Ishikawa (cell line): ENCODE results near the gene WDHD1.

Experiments
- CEBPB ChIP-seq: IDR thresholded peaks from 2 replicates; pipeline ENCODE4 v1.6.1; 2012
- CREB1 ChIP-seq: IDR thresholded peaks from 2 replicates; pipeline ENCODE4 v1.6.1; 2012; ENCODE audit warnings: low read depth
- EGR1 ChIP-seq: IDR thresholded peaks from 2 replicates; pipeline ENCODE4 v1.6.1; 2012
- EP300 ChIP-seq: IDR thresholded peaks from 2 replicates; pipeline ENCODE4 v1.6.1; 2012; ENCODE audit warnings: borderline replicate concordance
- FOXM1 ChIP-seq: IDR thresholded peaks from 2 replicates; pipeline ENCODE4 v1.6.1; 2012; ENCODE audit warnings: low read depth, borderline replicate concordance
- MAX ChIP-seq: IDR thresholded peaks from 2 replicates; pipeline ENCODE4 v1.6.1; 2012
- NFIC ChIP-seq: IDR thresholded peaks from 2 replicates; pipeline ENCODE4 v1.6.1; 2012
- RAD21 ChIP-seq: IDR thresholded peaks from 2 replicates; pipeline ENCODE4 v1.6.1; 2012; ENCODE audit warnings: low read depth
- TAF1 ChIP-seq: IDR thresholded peaks from 2 replicates; pipeline ENCODE4 v1.6.1; 2012; ENCODE audit warnings: low read depth, mild to moderate bottlenecking
- TCF12 ChIP-seq: IDR thresholded peaks from 2 replicates; pipeline ENCODE4 v1.6.1; 2012; ENCODE audit warnings: low read depth
- TEAD4 ChIP-seq: IDR thresholded peaks from 2 replicates; pipeline ENCODE4 v1.6.1; 2012
- USF1 ChIP-seq: IDR thresholded peaks from 2 replicates; pipeline ENCODE4 v1.6.1; 2012
- YY1 ChIP-seq: IDR thresholded peaks from 2 replicates; pipeline ENCODE4 v1.6.1; 2012; ENCODE audit warnings: low read depth
- ZBTB7A ChIP-seq: IDR thresholded peaks from 2 replicates; pipeline ENCODE4 v1.6.1; 2012; ENCODE audit warnings: low read depth
- TF ChIP-seq, protein P1 (sequence below): IDR thresholded peaks from 2 replicates; pipeline ENCODE4 v1.6.1; 2012; ENCODE audit warnings: low read depth, mild to moderate bottlenecking

WDHD1 gene

GRCh38 chr14:54895683-54896082, 131.2 kb downstream of the WDHD1 start:
- TF ChIP-seq, protein P1, sequence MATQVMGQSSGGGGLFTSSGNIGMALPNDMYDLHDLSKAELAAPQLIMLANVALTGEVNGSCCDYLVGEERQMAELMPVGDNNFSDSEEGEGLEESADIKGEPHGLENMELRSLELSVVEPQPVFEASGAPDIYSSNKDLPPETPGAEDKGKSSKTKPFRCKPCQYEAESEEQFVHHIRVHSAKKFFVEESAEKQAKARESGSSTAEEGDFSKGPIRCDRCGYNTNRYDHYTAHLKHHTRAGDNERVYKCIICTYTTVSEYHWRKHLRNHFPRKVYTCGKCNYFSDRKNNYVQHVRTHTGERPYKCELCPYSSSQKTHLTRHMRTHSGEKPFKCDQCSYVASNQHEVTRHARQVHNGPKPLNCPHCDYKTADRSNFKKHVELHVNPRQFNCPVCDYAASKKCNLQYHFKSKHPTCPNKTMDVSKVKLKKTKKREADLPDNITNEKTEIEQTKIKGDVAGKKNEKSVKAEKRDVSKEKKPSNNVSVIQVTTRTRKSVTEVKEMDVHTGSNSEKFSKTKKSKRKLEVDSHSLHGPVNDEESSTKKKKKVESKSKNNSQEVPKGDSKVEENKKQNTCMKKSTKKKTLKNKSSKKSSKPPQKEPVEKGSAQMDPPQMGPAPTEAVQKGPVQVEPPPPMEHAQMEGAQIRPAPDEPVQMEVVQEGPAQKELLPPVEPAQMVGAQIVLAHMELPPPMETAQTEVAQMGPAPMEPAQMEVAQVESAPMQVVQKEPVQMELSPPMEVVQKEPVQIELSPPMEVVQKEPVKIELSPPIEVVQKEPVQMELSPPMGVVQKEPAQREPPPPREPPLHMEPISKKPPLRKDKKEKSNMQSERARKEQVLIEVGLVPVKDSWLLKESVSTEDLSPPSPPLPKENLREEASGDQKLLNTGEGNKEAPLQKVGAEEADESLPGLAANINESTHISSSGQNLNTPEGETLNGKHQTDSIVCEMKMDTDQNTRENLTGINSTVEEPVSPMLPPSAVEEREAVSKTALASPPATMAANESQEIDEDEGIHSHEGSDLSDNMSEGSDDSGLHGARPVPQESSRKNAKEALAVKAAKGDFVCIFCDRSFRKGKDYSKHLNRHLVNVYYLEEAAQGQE, result no peak
- no peak for TF ChIP-seq CEBPB
- no peak for TF ChIP-seq TCF12
- TF ChIP-seq MAX, result no peak
- TF ChIP-seq FOXM1, result no peak
- TF ChIP-seq YY1, result no peak
- no peak for TF ChIP-seq EGR1
- TF ChIP-seq EP300, result no peak
- no peak for TF ChIP-seq CREB1
- no peak for TF ChIP-seq TEAD4
- no peak for TF ChIP-seq USF1
- TF ChIP-seq ZBTB7A, result no peak
- no peak for TF ChIP-seq RAD21
- no peak for TF ChIP-seq TAF1
- no peak for TF ChIP-seq NFIC

GRCh38 chr14:54894995-54895394, 131.9 kb downstream of the WDHD1 start:
- no peak for TF ChIP-seq EGR1
- no peak for TF ChIP-seq TEAD4
- TF ChIP-seq TAF1, result no peak
- no peak for TF ChIP-seq ZBTB7A
- no peak for TF ChIP-seq MAX
- no peak for TF ChIP-seq USF1
- TF ChIP-seq YY1, result no peak
- no peak for TF ChIP-seq EP300
- TF ChIP-seq, protein P1, result no peak

GRCh38 chr14:54893151-54893760, 133.6 kb downstream of the WDHD1 start:
- TF ChIP-seq ZBTB7A (no peak), RAD21 (peak; percentile 35; the same call in 1 of the 2 replicates)

DNA sequence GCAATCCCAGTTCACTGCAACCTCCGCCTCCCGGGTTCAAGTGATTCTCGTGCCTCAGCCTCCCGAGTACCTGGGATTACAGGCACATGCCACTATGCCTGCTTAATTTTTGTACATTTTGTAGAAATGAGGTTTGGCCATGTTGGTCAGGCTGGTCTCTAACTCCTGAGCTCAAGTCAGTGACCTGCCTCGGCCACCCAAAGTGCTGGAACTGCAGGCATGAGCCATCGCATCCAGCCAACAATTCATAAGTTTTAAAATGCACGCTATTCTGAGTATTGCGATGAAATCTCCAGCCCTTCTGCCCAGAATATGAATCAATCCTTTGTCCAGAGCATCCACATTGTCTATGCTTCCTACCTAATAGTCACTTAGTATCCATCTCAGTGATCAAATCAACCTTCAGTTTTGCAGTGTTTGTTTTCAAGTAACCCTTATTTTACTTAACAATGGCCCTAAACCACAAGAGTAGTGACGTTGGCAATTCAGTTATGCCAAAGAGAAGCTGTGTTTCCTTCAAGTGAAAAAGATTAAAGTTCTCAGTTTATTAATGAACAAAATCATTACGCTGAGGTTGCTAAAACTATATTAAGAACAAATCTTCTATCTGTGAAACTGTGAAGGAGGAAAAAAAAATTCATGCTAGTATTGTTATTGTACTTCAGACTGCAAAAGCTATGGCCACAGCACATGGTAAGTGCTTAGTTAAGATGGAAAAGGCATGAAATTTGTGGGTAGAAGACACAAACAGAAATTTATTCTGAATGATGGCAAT, 135.2 kb downstream of the WDHD1 start:
- no peak for TF ChIP-seq CEBPB
- no peak for TF ChIP-seq TCF12
- TF ChIP-seq CREB1, result no peak
- TF ChIP-seq MAX, result no peak
- TF ChIP-seq EP300, result no peak
- TF ChIP-seq TAF1, result no peak
- TF ChIP-seq USF1, result no peak
- TF ChIP-seq TEAD4, result no peak
- TF ChIP-seq RAD21, result no peak
- TF ChIP-seq, protein P1, result no peak
- TF ChIP-seq FOXM1, result no peak
